ENCODE results near the gene ISCU.

DNA sequence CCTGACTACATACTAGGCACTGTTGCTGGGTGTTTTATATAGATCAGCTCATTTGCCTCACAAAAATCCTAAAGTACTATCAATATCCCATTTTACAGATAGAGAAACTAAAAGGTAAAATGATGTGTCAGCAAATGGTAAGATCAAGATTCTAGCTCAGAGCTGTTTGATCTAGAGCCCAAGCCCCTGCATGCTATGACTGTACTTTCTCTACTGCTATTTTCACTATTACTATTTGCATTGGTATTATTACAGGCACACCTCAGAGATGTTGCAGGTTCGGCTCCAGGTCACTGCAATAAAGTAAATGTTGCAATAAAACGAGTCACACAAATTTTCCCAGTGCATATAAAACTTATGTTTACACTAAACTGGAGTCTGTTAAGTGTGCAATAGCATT is 10.9 kb downstream of the ISCU start:
- TF ChIP-seq YY1 (IDR thresholded peaks at IDR 0.05; ENCODE audit: low read depth) (no peak), CREB1 (IDR thresholded peaks at IDR 0.05; ENCODE audit: low read depth) (no peak), CEBPB (IDR thresholded peaks at IDR 0.05) (no peak)

Measured in Ishikawa (cell line).